Right atrium auricular region (tissue), 2 donors: ENCODE data around the gene RGS9. TPM values are rescaled to one million over a fixed set of nuclear protein-coding genes. Genes with fewer than 3 reads are reported as not detected.

Source experiments
- DNase-seq: peaks from one replicate; pipeline ENCODE4 v3.0.0-alpha.2; 2019; ENCODE audit warnings: low spot score
- H3K27ac ChIP-seq, 2 donors: fragments of 200-600 bp; sonication (generic); 1 replicate in 1 of 2; 2 replicates in 1 of 2; pipeline ENCODE4 v1.5.1; 2016 to 2019
- H3K27me3 ChIP-seq, 2 donors: fragments of 200-600 bp; sonication (generic); one replicate each; pipeline versions ENCODE4 v1.5.1 to v1.6.0; 2017 to 2019
- H3K36me3 ChIP-seq: fragments of 200-600 bp; sonication (generic); one replicate; pipeline ENCODE4 v1.5.1; 2016
- H3K4me1 ChIP-seq, 2 donors: fragments of 200-600 bp; sonication (generic); one replicate each; pipeline versions ENCODE4 v1.5.1 to v1.6.0; 2017 to 2019
- H3K4me3 ChIP-seq, 2 donors: fragments of 200-600 bp; sonication (generic); 1 replicate in 1 of 2; 2 replicates in 1 of 2; pipeline ENCODE4 v1.5.1; 2017 to 2019; ENCODE audit warnings: mild to moderate bottlenecking in 1 of 2, moderate library complexity in 1 of 2
- H3K9me3 ChIP-seq, 2 donors: fragments of 200-600 bp; sonication (generic); one replicate each; pipeline ENCODE4 v1.5.1; 2019
- total RNA-seq, 2 donors: library from RNA; depleted of rRNA; stranded (reverse); fragments of >200 nt; gene quantifications; one replicate each; pipeline ENCODE4 v1.1.0, GENCODE V29; 2016
- TF ChIP-seq, protein P1 (sequence below), 2 donors: fragments of 200-600 bp; sonication (generic); IDR thresholded peaks; one replicate each; pipeline ENCODE4 v1.5.1; 2019; ENCODE audit warnings: antibody characterized with exemption in 2 of 2

RGS9 gene
- total RNA-seq, 2 donors from 2014 or later, result 2.3 to 6.9 TPM

DNA sequence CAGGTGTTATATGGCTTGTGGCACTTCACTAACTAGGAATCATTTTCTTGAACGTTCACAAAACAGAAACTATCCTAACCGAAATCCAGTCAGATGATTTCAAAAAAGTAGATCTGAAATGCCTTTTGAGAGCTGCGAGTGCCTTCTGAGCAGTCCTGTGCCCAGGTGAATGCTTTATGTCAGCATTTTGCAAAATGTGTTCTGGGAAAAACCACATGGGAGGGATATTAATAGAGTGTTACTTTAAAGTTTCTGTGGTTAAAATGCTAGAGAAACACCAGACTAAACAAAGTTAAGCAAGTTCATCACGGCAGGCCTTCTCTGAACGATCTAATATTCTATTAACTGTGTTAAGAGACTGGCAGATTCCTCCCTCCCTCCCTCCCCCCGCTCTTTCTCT lies 15.8 kb upstream of the RGS9 start:
- TF ChIP-seq, protein P1, sequence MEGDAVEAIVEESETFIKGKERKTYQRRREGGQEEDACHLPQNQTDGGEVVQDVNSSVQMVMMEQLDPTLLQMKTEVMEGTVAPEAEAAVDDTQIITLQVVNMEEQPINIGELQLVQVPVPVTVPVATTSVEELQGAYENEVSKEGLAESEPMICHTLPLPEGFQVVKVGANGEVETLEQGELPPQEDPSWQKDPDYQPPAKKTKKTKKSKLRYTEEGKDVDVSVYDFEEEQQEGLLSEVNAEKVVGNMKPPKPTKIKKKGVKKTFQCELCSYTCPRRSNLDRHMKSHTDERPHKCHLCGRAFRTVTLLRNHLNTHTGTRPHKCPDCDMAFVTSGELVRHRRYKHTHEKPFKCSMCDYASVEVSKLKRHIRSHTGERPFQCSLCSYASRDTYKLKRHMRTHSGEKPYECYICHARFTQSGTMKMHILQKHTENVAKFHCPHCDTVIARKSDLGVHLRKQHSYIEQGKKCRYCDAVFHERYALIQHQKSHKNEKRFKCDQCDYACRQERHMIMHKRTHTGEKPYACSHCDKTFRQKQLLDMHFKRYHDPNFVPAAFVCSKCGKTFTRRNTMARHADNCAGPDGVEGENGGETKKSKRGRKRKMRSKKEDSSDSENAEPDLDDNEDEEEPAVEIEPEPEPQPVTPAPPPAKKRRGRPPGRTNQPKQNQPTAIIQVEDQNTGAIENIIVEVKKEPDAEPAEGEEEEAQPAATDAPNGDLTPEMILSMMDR (IDR thresholded peaks at IDR 0.05), result no peak
- Histone ChIP-seq H3K4me3 (no peak overlapping the region), H3K27ac (no peak overlapping the region), H3K9me3 (no peaks in the 10 kb centered on the region), H3K4me1 (peaks cover 0 to 4% of the 10 kb centered on the region in 2 donors), H3K27me3 (no peaks in the 10 kb centered on the region), H3K36me3 (no peaks in the 10 kb centered on the region)
- no peak for DNase-seq

DNA sequence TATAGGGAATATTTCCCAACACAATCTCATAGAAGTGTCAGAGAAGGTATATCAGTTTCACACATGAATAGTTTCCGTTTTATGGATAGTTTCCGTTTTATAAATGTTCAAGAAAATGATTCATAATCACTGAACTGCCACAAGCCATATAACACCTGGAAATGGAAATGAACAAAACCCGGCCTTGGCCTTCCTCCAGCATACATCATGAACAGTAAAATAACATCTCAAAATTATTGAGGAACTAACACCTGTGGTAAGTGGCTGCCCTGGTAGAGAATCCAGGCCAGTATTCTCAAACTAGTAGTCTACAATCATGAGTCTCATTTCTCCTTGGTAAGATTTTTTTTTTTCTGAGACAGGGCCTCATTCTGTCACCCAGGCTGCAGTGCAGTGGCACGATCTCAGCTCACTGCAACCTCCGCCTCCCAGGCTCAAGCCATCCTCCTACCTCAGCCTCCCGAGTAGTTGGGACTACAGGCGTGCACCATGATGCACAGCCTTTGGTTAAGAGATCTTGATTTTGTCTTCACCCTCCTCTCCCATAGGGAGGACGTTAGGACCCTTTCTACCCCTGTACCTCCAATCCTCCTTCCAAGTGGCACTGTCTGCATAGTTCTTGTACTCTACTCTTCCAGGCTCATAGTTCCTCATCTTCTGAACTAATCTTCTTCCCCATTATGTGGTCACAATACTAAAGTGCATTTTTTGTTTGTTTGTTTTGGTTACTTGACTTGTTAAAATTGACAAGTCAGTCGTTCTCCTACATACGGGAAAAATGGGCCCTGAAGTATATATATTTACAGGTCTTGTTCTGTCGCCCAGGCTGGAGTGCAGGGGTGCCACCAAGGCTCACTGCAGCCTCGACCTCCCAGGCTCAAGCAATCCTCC lies 15.0 kb upstream of the RGS9 start:
- H3K4me1 ChIP-seq, result peaks cover 0 to 4% of the 10 kb centered on the region in 2 donors
- no peaks in the 10 kb centered on the region for H3K36me3 ChIP-seq
- no peaks in the 10 kb centered on the region for H3K9me3 ChIP-seq
- H3K27me3 ChIP-seq, result no peaks in the 10 kb centered on the region
- H3K27ac ChIP-seq, result peak overlapping the region; percentile 85 to 88
- peak overlapping the region; percentile 72 to 74 for H3K4me3 ChIP-seq
- TF ChIP-seq, protein P1 (IDR thresholded peaks at IDR 0.05), result no peak
- DNase-seq, result no peak

DNA sequence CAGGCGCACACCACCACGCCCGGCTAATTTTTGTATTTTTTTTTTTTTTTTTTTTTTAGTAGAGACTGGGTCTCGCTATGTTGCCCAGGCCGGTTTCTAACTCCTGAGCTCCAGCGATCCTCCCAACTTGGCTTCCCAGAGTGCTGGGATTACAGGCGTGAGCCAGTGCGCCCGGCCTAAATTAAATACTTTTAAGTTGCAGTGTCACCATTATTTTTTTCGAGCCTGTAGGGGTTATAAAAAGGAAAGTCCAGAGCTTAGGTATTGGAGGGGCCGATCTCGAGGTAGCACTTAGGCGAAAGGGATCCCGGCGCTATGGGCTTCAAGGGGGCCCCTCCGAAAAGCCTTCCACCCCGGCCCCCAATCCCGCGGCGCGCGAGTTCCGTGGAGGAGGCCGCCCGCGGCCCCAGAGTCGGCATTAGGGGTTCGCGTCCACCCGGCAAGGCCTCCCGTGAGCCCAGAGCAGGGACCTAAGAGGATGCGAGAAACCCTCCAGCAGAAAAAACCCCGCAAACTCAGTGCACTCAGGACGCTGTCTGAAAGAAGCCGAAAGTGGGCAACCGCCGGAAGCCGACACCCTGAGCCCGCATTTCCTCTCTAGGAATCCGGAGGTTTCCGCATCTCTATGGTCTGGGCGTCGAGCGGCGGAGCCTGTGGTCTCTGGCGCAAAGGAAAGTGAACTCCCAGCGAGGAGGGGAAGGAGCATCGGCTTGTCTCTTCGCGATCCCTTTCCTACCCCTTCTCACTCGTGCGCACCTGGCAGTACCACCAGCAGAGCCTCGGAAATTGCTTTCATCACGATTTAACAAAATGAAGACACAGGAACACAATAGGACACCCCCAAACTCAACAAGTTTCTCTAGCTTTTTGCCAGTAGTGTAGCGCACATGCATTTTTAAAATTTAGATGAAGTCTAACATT lies 14.1 kb upstream of the RGS9 start:
- Histone ChIP-seq H3K4me1 (peaks cover 0 to 4% of the 10 kb centered on the region in 2 donors), H3K27me3 (no peaks in the 10 kb centered on the region), H3K9me3 (no peaks in the 10 kb centered on the region), H3K27ac (peak overlapping the region; percentile 85 to 88), H3K4me3 (peak overlapping the region; percentile 72 to 74), H3K36me3 (no peaks in the 10 kb centered on the region)
- DNase-seq, result peak; percentile 85
- TF ChIP-seq, protein P1 (IDR thresholded peaks at IDR 0.05), result peak in 1 of 2 donors; percentile 32

DNA sequence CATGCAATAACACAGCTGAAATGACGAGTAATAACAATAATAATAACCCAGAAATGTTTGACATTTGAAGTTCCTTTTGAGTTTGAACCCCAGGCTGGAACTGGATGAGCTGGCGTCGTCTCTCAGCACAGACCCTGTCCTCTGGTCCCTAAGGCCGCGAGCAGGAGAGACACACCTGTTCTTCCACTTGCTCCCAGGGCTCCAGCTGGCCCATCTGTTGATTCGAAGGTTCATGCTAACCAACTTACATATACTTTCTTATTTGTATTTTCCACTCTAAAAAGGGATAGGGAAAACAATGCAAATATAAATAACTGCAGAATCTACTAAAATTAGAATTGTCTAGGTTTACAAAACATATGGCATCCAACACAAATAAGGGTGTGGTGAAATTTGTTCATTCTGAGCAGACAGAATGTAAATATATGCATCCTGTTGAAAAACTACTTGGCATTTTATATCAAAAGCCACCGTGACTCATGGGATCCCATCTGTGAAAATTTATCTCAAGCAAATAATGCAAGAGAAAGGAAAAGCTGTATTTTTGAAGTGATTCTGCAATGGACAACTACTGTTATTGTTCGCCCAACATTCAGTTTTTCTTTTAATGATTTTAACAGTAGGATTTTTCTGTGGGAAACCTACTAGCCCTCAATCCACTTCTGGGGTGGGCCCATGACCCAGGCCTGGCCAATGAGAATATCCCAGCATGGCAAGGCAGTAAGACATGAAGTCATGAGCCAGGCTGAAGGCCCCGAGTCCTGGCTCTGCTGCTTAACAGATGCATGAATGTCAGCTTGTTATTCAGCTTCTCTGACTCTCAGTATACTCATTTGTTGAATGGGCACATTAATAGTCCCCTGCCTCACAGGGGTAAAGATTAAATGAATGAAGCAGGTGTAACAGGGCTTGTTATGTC lies 13.2 kb upstream of the RGS9 start:
- Histone ChIP-seq H3K27ac (peak overlapping the region; percentile 85 to 88), H3K4me3 (peak overlapping the region in 1 of 2 donors; percentile 72), H3K4me1 (peaks cover 0 to 4% of the 10 kb centered on the region in 2 donors), H3K36me3 (no peaks in the 10 kb centered on the region), H3K9me3 (no peaks in the 10 kb centered on the region), H3K27me3 (no peaks in the 10 kb centered on the region)
- no peak for DNase-seq
- TF ChIP-seq, protein P1 (IDR thresholded peaks at IDR 0.05), result no peak

DNA sequence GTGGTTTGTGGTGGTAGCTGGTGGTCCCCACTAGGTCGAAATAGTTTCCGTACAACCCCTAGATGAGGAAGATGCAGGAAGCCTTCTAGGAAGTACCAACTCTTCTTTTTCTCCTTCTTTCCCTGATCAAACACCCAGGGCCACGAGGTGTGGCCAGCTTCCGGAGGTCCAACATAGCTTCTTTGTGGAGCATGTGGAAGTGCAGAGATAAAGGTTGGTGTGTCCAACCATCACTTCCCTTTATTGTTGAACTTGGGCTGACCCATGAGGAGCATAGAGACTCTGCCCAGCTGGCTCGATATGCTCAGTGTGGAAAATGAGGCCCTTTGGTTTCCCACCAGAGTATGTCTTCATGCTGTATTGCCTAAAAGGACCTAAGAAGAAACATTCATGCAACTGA lies 6.3 kb upstream of the RGS9 start:
- TF ChIP-seq, protein P1 (IDR thresholded peaks at IDR 0.05), result no peak
- no peak overlapping the region for H3K27ac ChIP-seq
- H3K36me3 ChIP-seq, result no peaks in the 10 kb centered on the region
- H3K9me3 ChIP-seq, result no peaks in the 10 kb centered on the region
- no peaks in the 10 kb centered on the region for H3K27me3 ChIP-seq
- no peak overlapping the region for H3K4me3 ChIP-seq
- DNase-seq, result no peak
- H3K4me1 ChIP-seq, result no peaks in the 10 kb centered on the region
